Sigmoid colon (tissue), 4 donors: Measurements from ENCODE around the gene SFXN5.

ENCODE experiments used
- EP300 ChIP-seq, 4 donors: sonication (generic); formaldehyde crosslinking; IDR thresholded peaks; one replicate each; pipeline ENCODE4 v1.6.1; 2017; ENCODE audit warnings: antibody characterized with exemption in 4 of 4
- POLR2A ChIP-seq, 2 donors: fragments of 450-650 bp; IDR thresholded peaks; one replicate each; pipeline ENCODE4 v1.6.1; 2016; ENCODE audit warnings: antibody characterized with exemption in 2 of 2, mild to moderate bottlenecking in 2 of 2, moderate library complexity in 2 of 2
- POLR2AphosphoS5 ChIP-seq, 4 donors: sonication (generic); formaldehyde crosslinking; IDR thresholded peaks; one replicate each; pipeline ENCODE4 v1.6.1; 2017; ENCODE audit warnings: antibody characterized with exemption in 4 of 4
- TF ChIP-seq, protein P1 (sequence below), 4 experiments: fragments of 450-650 bp in 3 of 4; fragments of 200-600 bp in 1 of 4; IDR thresholded peaks; one replicate each; pipeline ENCODE4 v1.5.1; 2016 to 2019; ENCODE audit warnings: antibody characterized with exemption in 4 of 4, mild to moderate bottlenecking in 3 of 4, moderate library complexity in 2 of 4

DNA sequence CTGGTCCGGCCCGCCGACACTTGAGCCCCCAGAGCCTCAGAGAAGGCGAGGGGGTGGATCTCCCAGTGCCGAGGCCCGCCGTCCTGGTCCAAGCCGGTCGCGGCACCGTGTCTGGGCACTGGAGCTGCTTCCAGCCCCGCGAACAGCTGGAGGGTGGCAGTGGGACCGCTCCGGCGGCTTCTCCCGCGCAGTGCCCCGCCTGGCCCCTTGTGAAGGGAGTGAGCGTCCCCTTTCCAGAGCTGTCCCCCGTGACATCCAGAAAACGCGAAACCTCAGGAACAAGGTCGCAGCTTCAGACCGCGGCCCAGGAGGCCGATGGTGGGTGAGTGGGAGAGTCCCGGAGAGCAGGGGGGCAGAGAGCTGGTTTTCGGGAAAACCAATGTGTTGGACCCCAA, 154.8 kb downstream of the SFXN5 start:
- TF ChIP-seq, protein P1, sequence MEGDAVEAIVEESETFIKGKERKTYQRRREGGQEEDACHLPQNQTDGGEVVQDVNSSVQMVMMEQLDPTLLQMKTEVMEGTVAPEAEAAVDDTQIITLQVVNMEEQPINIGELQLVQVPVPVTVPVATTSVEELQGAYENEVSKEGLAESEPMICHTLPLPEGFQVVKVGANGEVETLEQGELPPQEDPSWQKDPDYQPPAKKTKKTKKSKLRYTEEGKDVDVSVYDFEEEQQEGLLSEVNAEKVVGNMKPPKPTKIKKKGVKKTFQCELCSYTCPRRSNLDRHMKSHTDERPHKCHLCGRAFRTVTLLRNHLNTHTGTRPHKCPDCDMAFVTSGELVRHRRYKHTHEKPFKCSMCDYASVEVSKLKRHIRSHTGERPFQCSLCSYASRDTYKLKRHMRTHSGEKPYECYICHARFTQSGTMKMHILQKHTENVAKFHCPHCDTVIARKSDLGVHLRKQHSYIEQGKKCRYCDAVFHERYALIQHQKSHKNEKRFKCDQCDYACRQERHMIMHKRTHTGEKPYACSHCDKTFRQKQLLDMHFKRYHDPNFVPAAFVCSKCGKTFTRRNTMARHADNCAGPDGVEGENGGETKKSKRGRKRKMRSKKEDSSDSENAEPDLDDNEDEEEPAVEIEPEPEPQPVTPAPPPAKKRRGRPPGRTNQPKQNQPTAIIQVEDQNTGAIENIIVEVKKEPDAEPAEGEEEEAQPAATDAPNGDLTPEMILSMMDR (IDR thresholded peaks at IDR 0.05) = no peak
- TF ChIP-seq POLR2AphosphoS5 (IDR thresholded peaks at IDR 0.05) (no peak), EP300 (IDR thresholded peaks at IDR 0.05) (no peak), POLR2A (IDR thresholded peaks at IDR 0.05) (no peak)
